ENCODE data around the gene ENOX2.

DNA sequence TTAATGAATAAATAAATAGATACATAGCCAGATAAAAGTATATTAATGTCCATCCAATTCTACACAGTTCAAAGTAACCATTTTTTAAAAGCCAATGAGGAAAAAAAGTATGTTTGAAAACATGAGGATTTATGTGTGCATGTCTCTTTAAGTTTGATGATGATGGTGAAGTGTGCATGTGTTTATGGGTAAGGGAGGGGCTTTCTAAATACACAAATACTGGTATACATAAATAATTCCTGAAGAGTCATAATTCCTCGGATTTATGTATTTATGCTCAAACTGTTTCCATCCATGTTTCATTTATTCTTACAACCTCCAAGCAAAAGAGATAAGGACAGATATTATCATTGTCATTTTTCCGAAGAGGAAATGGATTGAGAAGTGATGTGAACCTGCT is 75.4 kb downstream of the ENOX2 start:
- TF ChIP-seq EZH2 (IDR thresholded peaks at IDR 0.05): no peak
- no peak for TF ChIP-seq POLR2AphosphoS5 (IDR thresholded peaks at IDR 0.05; ENCODE audit: borderline replicate concordance, low read depth, low read length)
- no peak for TF ChIP-seq FOXP2 (optimal IDR thresholded peaks at IDR 0.05; ENCODE audit: control extremely low read depth, extremely low read length, insufficient read depth)

Measured in SK-N-MC (cell line).